Thoracic aorta (tissue), 2 donors: ENCODE results near the gene PPP1R9B. TPM values are rescaled to one million over a fixed set of nuclear protein-coding genes. Genes with fewer than 3 reads are reported as not detected.

Experiments used
- ATAC-seq: fragments of 150-250 bp; one replicate; pipeline ENCODE4 v1.8.0; 2017; ENCODE audit warnings: low read depth; ENCODE audit not compliant: insufficient number of reproducible peaks, low FRiP score
- DNase-seq: peaks from one replicate; pipeline ENCODE4 v3.0.0-alpha.2; 2020; ENCODE audit warnings: low spot score
- H3K27ac ChIP-seq, 2 donors: fragments of 200-600 bp; sonication (generic); 1 replicate in 1 of 2; 2 replicates in 1 of 2; pipeline ENCODE4 v1.5.1; 2016; ENCODE audit warnings: mild to moderate bottlenecking in 2 of 2, moderate library complexity in 2 of 2
- H3K27me3 ChIP-seq: fragments of 200-600 bp; sonication (generic); replicated peaks from 2 replicates; pipeline ENCODE4 v1.6.0; 2016; ENCODE audit warnings: mild to moderate bottlenecking; ENCODE audit not compliant: insufficient read depth
- H3K36me3 ChIP-seq: fragments of 200-600 bp; sonication (generic); one replicate; pipeline ENCODE4 v1.5.1; 2016
- H3K4me1 ChIP-seq, 2 donors: fragments of 200-600 bp; sonication (generic); 1 replicate in 1 of 2; 2 replicates in 1 of 2; pipeline versions ENCODE4 v1.5.1 to v1.6.0; 2016; ENCODE audit warnings: low read depth in 2 of 2, mild to moderate bottlenecking in 1 of 2; ENCODE audit not compliant: control insufficient read depth in 1 of 2
- H3K4me3 ChIP-seq: fragments of 200-600 bp; sonication (generic); 2 replicates; pipeline ENCODE4 v1.5.1; 2016; ENCODE audit warnings: mild to moderate bottlenecking
- H3K9me3 ChIP-seq: fragments of 200-600 bp; sonication (generic); 2 replicates; pipeline ENCODE4 v1.5.1; 2016
- total RNA-seq, 2 donors: library from RNA; depleted of rRNA; stranded (reverse); fragments of >200 nt; gene quantifications; one replicate each; pipeline versions ENCODE4 v1.1.0 to v1.2.3, GENCODE V29; 2016
- TF ChIP-seq, protein P1 (sequence below): fragments of 200-600 bp; sonication (generic); IDR thresholded peaks from one replicate; pipeline ENCODE4 v1.5.1; 2019; ENCODE audit warnings: antibody characterized with exemption

The PPP1R9B gene
- total RNA-seq, 2 donors from 2014 or later = 53.3 to 67.1 TPM

DNA sequence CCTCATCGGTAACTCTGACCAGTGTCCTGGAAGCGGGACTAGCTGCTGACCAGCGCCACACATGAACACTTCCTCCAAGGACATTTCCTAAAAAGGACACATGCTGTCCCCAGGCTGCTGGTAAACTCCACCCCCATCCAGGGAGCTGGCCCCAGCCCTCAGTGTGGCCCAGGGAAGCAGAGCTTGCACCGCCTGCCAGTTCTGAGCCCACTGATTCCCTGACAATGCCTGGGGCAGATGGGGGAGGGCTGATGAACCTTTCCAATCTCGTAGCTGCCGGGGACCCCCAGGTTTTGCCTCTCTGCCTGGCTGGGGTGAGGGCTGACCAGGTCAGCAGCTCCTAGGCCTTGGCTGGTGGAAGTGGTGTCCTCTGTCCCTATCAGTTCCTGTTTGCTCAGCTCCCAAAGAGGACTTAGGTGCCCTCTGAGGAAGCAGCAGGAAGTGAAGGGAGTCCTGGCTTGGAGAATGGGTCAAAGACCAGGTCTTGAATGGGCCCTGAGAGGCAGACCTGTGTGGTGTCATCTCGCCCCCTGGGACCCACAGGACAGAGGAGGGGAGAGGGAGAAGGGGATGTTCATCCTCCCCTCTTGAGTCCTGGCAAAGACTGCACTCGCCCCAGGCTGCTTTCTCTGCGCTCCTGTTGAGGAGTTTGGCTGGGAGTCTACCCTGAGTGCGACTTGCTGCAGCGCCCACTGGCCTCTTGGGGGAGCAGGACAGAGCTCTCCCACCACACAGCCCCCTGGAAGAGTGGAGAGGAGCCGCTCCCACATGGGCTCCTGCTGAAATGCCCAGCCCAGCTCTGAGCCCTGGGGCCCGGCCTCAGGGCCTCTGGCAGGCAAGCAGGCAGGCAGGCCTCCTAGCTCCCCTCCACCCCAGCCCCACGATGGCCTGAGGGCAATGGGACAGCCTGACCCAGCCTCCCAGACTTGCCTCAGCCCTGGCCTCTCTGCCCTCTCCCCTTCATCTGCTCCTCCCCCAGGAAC is 38.5 kb downstream of the PPP1R9B start:
- Histone ChIP-seq H3K27ac (peak overlapping the region; percentile 99 to 100), H3K4me3 (peak overlapping the region; percentile 14), H3K4me1 (peaks cover 17 to 35% of the 10 kb centered on the region in 2 donors), H3K27me3 (no peaks in the 10 kb centered on the region), H3K9me3 (no peaks in the 10 kb centered on the region), H3K36me3 (peaks cover 30% of the 10 kb centered on the region)
- ATAC-seq (peak; percentile 39), DNase-seq (no peak)
- TF ChIP-seq, protein P1, sequence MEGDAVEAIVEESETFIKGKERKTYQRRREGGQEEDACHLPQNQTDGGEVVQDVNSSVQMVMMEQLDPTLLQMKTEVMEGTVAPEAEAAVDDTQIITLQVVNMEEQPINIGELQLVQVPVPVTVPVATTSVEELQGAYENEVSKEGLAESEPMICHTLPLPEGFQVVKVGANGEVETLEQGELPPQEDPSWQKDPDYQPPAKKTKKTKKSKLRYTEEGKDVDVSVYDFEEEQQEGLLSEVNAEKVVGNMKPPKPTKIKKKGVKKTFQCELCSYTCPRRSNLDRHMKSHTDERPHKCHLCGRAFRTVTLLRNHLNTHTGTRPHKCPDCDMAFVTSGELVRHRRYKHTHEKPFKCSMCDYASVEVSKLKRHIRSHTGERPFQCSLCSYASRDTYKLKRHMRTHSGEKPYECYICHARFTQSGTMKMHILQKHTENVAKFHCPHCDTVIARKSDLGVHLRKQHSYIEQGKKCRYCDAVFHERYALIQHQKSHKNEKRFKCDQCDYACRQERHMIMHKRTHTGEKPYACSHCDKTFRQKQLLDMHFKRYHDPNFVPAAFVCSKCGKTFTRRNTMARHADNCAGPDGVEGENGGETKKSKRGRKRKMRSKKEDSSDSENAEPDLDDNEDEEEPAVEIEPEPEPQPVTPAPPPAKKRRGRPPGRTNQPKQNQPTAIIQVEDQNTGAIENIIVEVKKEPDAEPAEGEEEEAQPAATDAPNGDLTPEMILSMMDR = no peak

GRCh38 chr17:50110591-50111349 is 39.7 kb downstream of the PPP1R9B start:
- peak overlapping the region; percentile 99 to 100 for H3K27ac ChIP-seq
- H3K4me3 ChIP-seq = no peak overlapping the region
- H3K4me1 ChIP-seq = peaks cover 16 to 30% of the 10 kb centered on the region in 2 donors
- no peak for DNase-seq
- TF ChIP-seq, protein P1 = no peak
- H3K36me3 ChIP-seq = peaks cover 41% of the 10 kb centered on the region
- no peaks in the 10 kb centered on the region for H3K27me3 ChIP-seq
- no peak for ATAC-seq
- no peaks in the 10 kb centered on the region for H3K9me3 ChIP-seq

DNA sequence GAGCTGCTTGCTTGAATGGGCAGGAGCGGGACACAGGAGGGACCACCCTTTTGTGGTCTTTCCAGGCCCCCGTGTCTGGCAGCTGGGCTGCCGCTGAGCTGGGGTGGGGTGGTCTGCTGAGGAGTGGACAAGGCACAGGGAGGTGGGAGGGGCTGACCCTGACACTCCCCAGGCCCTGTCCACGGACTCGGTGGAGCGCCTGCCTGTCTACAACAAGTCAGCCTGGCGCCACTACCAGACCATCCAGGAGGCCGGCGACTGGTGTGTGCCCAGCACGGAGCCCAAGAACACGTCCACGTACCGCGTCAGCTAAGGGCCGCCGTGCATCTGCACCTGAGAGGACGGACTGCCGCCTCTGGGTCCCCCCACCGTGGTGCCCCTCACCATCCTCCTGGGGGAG is 40.7 kb downstream of the PPP1R9B start:
- no peaks in the 10 kb centered on the region for H3K9me3 ChIP-seq
- ATAC-seq (no peak), DNase-seq (no peak)
- TF ChIP-seq, protein P1 = no peak
- no peaks in the 10 kb centered on the region for H3K27me3 ChIP-seq
- H3K4me3 ChIP-seq = no peak overlapping the region
- H3K27ac ChIP-seq = peak overlapping the region; percentile 99 to 100
- H3K4me1 ChIP-seq = peaks cover 16 to 30% of the 10 kb centered on the region in 2 donors
- peaks cover 45% of the 10 kb centered on the region for H3K36me3 ChIP-seq

DNA sequence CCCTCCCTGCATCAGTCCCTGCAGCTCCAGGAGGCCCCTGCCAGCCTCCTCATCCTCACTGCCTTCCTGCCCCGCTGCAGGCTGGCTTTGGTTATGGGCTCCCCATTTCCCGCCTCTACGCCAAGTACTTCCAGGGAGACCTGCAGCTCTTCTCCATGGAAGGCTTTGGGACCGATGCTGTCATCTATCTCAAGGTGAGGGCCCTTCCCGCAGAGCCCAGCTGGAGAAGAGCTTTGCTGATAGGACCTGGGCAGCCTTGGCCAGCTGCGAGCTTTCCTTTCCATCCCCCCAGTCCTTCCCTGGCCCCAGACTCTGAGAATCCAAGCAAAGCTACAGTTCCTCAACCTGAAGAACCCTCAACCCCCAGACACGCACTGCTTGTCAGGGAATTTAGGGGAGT is 41.3 kb downstream of the PPP1R9B start:
- peaks cover 16 to 30% of the 10 kb centered on the region in 2 donors for H3K4me1 ChIP-seq
- DNase-seq (no peak), ATAC-seq (no peak)
- peak overlapping the region in 1 of 2 donors; percentile 100 for H3K27ac ChIP-seq
- no peaks in the 10 kb centered on the region for H3K9me3 ChIP-seq
- TF ChIP-seq, protein P1 = no peak
- peaks cover 45% of the 10 kb centered on the region for H3K36me3 ChIP-seq
- H3K27me3 ChIP-seq = no peaks in the 10 kb centered on the region
- H3K4me3 ChIP-seq = no peak overlapping the region

DNA sequence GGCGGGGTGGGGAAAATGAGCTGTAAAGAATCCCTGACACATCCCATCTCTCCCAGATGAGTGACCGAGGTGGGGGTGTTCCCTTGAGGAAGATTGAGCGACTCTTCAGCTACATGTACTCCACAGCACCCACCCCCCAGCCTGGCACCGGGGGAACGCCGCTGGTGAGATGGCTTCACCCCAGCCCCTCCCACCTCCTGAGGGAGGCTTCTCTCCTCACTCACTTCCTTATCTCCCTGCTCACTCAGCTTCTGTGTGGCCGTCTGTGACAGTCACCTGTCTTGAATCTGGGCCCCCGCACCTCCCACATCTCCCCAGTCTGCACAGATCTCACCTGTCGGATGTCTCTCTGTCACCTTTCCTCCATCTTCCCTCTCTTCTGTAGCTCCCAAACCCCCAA is 41.9 kb downstream of the PPP1R9B start:
- Histone ChIP-seq H3K9me3 (no peaks in the 10 kb centered on the region), H3K27me3 (no peaks in the 10 kb centered on the region), H3K27ac (no peak overlapping the region), H3K4me3 (no peak overlapping the region), H3K4me1 (peaks cover 16 to 30% of the 10 kb centered on the region in 2 donors), H3K36me3 (peaks cover 50% of the 10 kb centered on the region)
- DNase-seq = no peak
- ATAC-seq = no peak
- TF ChIP-seq, protein P1 = no peak
